Central memory CD4-positive, alpha-beta T cell (primary cell): ENCODE results near the gene TTC38.

Experiments used
- DNase-seq: peaks from one replicate; pipeline ENCODE4 v3.0.0; 2022
- total RNA-seq, 3 experiments: gene quantifications; one replicate each; lab custom pipeline; 2026; lab: John Stamatoyannopoulos, UW

Gene TTC38
- total RNA-seq = 3.1 to 7.8 (median 5.7) reads per million in 3 experiments

DNA sequence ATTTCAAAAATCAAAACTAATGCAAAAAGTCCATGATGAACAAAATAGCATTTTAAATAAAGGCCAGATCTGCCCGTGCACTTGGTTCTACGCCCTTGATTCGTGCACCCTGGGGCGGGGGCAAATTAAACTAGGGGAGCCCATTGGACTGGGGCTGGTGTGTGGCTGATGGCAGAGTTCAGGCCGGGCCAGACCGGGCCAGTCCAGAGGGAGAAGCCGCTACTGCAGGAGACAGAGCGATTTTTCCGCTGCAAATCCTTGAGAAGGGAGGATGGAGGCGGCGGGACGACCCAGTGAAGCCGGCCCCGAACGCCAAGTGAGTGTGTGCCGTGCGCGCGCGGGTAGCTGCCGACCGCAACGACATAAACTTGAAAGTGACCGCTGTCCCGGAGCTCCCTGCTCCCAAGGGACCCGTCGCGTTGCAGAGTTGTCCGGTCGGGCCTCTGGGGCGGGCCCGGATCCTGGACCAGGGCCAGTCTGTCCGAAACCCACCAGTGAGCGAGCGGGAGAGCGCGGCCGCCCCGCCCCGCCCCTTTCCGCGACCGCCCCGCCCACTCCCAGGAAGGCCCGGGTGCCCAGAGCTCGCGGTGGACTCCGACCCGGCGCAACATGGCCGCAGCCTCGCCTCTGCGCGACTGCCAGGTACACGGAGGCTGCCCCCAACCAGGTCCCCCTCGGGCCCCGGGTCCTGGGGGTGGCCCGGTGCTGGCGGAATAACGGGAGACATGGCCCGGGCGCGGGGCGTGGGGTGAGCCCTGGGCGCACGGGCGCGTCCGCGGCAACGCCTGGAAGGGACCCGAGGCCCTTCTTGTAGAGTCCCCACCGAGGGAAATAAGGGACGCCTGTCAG, at the start of gene TTC38:
Gene TTC38, plus strand, starts transcription at position 578 of the 849 bp plus-strand sequence. Its CDS starts 32 bp downstream, at position 610.
- peak; percentile 19 for DNase-seq

DNA sequence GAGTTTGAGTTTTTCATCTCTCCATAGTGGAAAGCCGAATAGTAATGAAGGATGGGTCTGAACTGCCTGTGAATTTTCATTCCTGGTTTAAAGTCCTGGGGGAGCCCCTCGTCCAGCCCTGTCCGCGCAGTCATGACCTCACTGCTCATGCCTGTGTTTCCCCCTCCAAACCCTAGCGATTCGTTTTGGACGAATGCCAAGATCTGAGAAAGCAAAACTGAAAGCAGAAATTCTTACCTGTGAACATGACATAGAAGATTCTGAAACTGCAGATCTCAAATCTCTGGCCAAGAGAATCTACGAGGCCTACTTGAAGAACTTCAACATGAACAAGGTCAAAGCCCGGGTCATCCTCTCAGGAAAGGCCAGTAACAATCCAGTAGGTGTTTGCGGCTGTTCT, 48.2 kb upstream of the TTC38 start:
- DNase-seq = no peak

DNA sequence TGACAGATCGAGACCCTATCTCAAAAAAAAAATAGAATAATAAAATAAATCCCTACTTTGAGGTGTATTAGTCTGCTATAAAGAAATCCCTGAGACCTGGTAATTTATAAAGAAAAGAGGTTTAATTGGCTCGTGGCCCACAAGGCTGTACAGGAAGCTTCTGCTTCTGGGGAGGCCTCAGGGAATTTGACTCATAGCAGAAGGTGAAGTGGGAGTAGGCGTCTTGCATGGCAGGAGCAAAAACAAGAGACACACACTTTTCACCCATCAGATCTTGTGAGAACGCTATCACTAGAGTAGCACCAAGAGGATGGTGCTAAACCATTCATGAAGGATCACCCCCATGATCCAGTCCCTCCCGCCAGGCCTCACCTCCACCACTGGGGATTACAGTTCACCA, 46.9 kb upstream of the TTC38 start:
- DNase-seq = no peak

- no peak for DNase-seq
Measured at GRCh38 chr22:46224044-46224897, 43.5 kb upstream of the TTC38 start.

DNA sequence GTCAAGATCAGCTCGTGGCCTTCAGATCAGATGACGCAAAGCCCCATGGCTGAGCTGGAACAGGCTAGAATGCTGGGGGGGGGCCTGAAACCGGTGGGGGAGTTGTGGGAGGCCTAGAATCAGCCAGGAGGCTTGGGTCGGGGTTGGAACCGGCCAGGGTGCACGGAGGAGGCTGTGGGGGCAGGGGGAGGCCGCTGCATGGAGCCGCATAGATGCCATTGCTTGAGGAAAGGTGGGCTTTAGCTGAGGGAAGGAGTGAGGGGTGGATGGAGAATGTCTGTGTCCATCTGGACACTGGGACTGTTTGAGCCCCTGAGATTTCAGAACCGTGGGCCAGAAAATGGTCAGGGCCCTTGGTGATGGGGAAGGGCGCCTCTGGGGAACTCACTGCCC, 42.9 kb upstream of the TTC38 start:
- no peak for DNase-seq

DNA sequence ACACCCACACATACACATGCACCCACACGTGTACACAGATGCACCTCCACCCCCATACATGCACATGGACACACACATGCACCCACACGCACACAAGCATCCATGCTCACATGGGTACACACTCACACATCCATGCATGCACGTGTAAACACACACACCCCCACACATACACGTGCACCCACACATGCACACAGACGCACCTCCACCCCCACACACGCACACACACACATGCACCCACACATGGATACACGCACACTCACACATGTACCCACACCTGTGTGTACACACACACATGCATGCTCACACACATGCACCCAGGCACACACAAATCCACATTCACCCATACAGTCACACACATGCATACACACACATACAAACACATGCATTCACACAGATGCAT, 42.2 kb upstream of the TTC38 start:
- DNase-seq = no peak

DNA sequence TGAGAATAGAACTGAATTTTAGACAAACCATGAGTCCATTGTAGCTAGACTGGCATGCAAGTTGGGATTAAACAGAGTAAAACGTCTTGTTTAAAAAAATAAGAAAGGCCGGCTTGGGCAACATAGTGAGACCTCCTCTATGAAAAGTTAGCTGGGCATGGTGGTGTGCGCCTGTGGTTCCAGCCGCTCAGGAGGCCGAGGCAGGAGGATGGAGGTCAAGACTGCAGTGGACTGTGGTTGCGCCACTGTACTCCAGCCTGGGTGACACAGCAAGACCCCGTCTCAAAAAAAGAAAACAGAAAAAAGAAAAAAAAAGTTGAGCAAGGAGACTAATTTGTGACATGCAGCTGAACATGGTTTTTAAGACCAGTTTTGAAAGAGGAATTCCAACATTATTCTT, 41.2 kb upstream of the TTC38 start:
- DNase-seq = no peak

DNA sequence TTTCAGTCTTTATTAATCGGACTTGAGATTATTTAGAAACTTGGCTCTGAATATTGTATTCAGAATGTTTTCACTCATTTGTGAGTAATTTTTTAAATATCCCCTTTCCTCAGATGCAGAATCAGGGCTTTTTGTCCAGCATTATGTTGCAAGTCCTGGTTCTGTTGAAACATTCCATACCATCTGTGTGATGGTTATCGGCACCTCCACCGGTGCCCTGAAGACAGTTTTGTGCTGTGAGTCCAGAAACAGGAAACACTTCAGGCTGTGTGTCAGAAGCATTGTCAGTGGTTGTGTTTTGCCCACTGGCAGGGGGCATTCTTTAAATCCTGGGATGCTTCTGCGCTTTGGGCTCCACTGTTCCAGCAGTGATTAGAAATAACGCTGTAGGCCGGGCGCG, 38.1 kb upstream of the TTC38 start:
- DNase-seq = no peak

- no peak for DNase-seq
Measured at GRCh38 chr22:46230262-46230901, 37.4 kb upstream of the TTC38 start.

GRCh38 chr22:46233231-46233630, 34.6 kb upstream of the TTC38 start:
- DNase-seq = no peak

DNA sequence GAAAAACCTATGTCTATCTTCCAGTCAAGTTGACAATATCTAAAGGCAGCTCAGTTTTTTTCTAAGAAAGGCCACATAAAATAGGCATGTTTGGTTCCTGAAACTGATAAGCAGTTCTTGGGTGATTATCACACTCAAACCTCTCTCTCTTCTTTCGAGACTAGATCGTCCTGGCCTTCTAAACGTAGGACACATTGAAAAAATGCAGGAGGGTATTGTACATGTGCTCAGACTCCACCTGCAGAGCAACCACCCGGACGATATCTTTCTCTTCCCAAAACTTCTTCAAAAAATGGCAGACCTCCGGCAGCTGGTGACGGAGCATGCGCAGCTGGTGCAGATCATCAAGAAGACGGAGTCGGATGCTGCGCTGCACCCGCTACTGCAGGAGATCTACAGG, 32.8 kb upstream of the TTC38 start:
- DNase-seq = no peak

- DNase-seq = no peak
Measured at GRCh38 chr22:46237453-46238124, 30.2 kb upstream of the TTC38 start.

- DNase-seq = no peak
Measured at GRCh38 chr22:46238541-46238940, 29.3 kb upstream of the TTC38 start.

DNA sequence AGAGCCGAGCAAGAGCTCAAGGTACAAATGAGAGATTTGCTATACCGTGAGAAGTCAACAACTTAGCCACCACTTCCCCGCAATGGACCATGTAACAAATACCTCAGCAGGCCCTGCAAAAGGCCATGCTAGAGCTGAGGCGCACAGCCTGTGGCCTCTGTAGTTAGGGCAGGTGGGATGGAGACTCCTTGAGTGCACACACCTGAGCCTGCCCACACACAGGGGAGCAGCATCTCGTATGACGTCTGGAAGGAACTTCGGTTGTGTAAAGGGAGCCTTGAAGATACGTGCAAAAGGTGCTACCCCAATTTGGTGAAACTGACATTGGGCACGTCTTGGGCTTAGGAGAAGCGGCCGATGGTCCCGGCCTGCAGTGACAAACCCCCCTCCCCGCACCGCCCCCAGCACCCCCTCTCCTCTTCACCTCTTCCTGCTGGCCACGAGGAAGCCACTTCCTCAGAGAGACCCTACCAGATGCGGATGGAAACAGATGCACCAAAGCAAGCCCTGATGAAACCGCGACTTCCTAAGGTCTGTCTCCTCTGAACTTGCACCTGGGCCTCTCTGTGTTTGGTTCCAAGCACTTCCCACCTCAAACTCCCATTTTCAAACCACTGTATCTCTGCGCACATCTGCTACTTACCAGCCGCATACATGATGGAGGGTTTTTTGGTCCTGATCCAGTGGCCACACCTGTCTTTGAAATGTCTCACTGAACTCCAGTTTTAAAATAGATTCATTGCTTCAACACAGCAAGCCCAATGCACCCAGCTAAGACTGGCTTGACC, 28.4 kb upstream of the TTC38 start:
- peak; percentile 20 for DNase-seq

DNA sequence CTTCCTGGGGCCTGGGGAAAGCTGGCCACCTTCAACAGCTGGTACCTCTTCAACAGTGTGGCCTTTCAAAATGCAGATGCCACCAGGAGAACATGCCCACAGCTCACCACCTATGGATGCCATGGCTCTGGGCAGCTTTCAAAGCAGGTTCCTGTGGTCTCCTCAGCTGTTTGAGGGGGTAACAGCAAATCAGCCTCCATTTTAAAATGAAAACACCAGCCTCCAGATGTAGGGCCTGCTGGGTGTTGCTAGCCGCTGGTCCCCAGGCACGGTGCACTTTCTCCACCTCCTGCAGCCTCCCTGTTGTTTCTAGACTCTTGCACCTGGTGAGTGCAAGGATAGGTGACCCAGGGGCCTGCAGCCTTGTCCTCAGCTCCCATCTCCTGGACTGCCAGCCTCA, 27.7 kb upstream of the TTC38 start:
- DNase-seq = no peak

DNA sequence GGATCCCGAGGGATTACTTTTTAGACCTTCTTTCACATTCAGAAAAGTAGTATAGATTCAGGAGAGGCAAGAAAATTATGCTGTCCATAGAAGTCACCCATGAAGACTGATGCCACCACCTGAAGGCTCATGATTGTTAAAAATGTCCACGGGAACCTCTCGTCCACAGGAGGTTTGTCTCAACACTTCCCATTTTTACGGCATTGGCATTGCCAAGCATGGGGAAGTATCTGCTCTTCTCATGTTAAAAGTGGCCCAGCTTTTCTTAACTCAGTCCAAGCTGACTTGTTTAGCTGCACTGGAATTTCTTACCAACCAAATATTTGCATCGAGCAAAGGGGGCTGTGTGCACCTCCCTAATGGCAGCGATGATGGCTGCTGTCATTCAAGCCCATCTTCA, 27.3 kb upstream of the TTC38 start:
- DNase-seq = no peak

DNA sequence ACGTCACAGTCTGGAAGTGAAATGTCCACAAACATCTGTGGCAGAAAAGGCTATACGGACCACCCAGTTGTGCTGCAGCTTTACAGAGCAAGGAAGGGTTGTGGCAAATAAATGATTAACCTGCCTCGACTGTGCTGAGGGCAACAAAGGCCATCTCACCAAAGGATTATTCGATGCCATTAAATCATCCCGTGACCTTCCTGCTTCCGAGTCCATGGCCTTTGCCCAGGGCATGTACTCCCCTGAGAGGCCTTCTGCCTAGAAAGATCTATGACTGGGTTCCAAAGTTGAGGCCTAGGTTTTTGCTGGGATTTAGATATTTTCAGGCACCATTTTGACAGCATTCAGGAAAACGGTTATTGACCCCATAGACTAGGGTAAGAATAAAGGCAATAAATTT, 26.9 kb upstream of the TTC38 start:
- no peak for DNase-seq

DNA sequence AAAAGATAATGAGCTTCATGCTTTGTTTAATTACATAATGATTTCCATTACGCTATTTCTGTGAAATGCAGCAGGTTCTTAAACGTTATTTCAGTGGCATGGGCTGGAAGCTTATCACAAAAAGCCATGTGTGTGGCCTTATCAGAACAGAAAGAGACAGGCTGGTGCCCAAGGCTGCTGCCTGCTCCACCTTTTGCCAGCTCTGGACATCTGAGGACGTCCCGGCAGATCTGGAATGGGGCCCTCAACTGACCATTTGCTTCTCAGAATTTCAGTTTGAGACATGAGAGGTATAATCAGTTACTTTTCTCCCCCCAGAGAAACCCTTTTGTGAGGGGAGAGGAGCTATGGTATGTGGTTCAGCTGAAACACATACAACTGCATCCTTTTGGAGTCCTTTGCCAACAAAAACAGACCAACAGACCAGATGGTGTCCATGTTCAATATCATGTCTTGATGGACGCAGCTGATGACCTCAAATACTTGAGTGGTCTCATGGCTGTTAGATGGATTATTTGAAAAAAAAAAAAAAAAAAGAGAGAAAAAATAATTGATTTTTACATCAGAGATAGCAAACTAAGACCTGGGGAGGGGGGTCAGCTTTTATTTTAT, 26.3 kb upstream of the TTC38 start:
- no peak for DNase-seq

DNA sequence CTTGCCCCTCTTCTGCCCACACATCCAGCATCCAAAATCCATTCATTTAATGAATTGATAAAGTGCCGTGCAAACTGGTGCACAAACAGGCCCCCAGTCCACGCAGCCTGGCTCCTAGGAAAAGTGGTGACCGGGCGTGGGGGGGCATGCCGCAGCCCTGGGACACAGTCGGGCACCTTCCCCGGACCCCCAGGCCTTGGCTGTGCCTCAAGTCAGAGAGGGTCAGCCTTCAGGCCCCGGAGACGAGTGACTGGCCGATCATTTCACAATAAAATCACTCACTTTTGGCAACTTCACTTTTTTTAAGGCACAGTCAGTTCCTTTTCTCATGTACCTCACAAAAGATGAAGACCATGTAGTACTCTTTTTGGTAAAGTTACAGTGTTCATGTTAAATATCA, 25.7 kb upstream of the TTC38 start:
- no peak for DNase-seq

DNA sequence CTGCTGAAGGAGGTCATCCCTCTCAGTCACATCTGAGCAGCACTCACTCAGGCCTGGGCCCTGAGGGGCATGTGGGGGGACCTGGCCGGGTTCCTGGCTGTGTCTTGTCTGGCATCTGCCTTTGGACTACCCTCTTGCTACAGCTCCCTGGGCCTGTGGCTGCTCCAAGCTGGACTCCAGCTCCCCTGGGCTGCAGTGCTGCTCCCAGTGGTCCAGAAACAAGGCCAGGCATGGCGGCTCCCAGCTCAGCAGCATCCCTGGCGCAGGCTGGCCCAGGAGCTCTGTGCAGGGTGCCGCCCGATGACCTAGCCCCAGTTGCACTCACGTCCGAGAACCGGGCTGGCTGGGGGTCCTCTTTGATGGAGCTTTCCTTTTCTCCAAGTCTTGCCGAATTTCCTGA, 23.0 kb upstream of the TTC38 start:
- no peak for DNase-seq

- DNase-seq = no peak
Measured at GRCh38 chr22:46245511-46245910, 22.3 kb upstream of the TTC38 start.

DNA sequence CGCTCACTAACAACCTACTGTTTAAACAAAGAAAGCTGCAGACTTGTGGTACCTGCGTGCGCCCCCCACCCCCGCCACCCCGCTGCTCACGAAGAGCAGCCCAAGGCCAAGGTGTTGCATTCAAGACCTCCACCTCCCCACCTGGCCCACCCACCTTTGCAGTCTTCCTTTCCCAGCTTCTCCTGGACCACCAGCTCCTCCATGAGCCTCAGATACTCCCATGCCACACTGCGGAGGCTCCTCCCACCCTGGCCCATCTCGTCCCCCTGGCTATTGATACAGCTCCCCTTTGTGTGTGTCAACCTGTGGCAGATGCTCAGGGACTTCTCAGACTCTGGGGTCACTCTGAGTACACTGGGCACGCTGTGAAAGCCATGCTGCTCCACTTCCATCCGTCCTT, 21.6 kb upstream of the TTC38 start:
- DNase-seq = no peak
